Ovary (tissue), 9 donors: Measurements from ENCODE around the gene BRD3. TPM values are rescaled to one million over a fixed set of nuclear protein-coding genes. Genes with fewer than 3 reads are reported as not detected.

Experiments used
- DNase-seq, 5 donors: peaks; one replicate each; pipeline ENCODE4 v3.0.0-alpha.2; 2019 to 2020
- H3K27ac ChIP-seq, 2 donors: fragments of 200-600 bp; one replicate each; pipeline versions ENCODE4 v1.5.1 to v1.8.0; 2019 to 2022
- H3K27me3 ChIP-seq: fragments of 200-600 bp; one replicate; pipeline ENCODE4 v1.8.0; 2022
- H3K36me3 ChIP-seq: fragments of 200-600 bp; sonication (generic); one replicate; pipeline ENCODE4 v1.5.1; 2019
- H3K4me1 ChIP-seq: one replicate; pipeline ENCODE4 v1.8.1; 2013; ENCODE audit warnings: mild to moderate bottlenecking, moderate library complexity; ENCODE audit not compliant: insufficient read depth
- H3K4me3 ChIP-seq: fragments of 200-600 bp; sonication (generic); one replicate; pipeline ENCODE4 v1.5.1; 2017
- H3K9me3 ChIP-seq, 2 donors: fragments of 200-600 bp in 1 of 2; sonication (generic) in 1 of 2; one replicate each; pipeline versions ENCODE4 v1.5.1 to v1.8.1; 2013 to 2019; ENCODE audit warnings: mild to moderate bottlenecking in 1 of 2, moderate library complexity in 1 of 2
- EP300 ChIP-seq: sonication (generic); formaldehyde crosslinking; IDR thresholded peaks from one replicate; pipeline ENCODE4 v1.6.1; 2017; ENCODE audit warnings: antibody characterized with exemption
- POLR2A ChIP-seq: fragments of 450-650 bp; IDR thresholded peaks from one replicate; pipeline ENCODE4 v1.6.1; 2017; ENCODE audit warnings: antibody characterized with exemption, mild to moderate bottlenecking, moderate library complexity
- WGBS, 3 donors: extraction: QIAGEN DNeasy Blood & Tissue Kit in 1 of 3; methylation state at CpG; one replicate each; pipeline versions ENCODE4 v1.1.5 to v1.1.7; 2013 to 2017; 5-methylcytosine and 5-hydroxymethylcytosine counted together
- intact Hi-C, 4 donors: fragments of 100-400 bp; cut with DNase I; formaldehyde crosslinking; loops; one replicate each; pipeline versions ENCODE4 v1.11.0 to v1.15.1; 2022 to 2023
- polyA plus RNA-seq, 2 donors: library from polyadenylated mRNA; stranded (reverse); fragments of 200-250 nt in 1 of 2; fragments of 350-450 nt in 1 of 2; fragmentation: Illumina TruSeq in 1 of 2; extraction: RNeasy Lipid Tissue Mini Kit (QIAGEN cat#74804) in 1 of 2; gene quantifications; one replicate each; pipeline ENCODE4 v1.2.3, GENCODE V29; 2013 to 2014
- total RNA-seq, 7 donors: library from RNA; depleted of rRNA in 2 of 7; stranded (reverse); fragments of >200 nt in 2 of 7; fragmentation: NEBNext Ultra II Directional in 3 of 7; extraction: Animal tissue kit (Norgen Biotek cat#: 25700) in 3 of 7; gene quantifications; one replicate each; pipeline versions ENCODE4 v1.1.0 to v1.2.4, GENCODE V29; 2016 to 2023
- TF ChIP-seq, protein P1 (sequence below), 3 donors: fragments of 450-650 bp in 2 of 3; fragments of 200-600 bp in 1 of 3; IDR thresholded peaks; one replicate each; pipeline versions ENCODE4 v1.5.1 to v1.8.0; 2016 to 2022; ENCODE audit warnings: antibody characterized with exemption in 3 of 3, mild to moderate bottlenecking in 1 of 3
- donor health status: DM: no; HTN: no; CAD: no; lungs with moderate emphysema.
- donor health status: DM: no; HTN: no; CAD: no.
- donor health status: Bipolar disorder and iron deficiency.
- donor health status: DM: yes; HTN: yes; CAD: no.
- donor health status: DM: no; HTN: no; CAD: no.
- donor health status: DM: yes; HTN: yes; CAD: no.

Gene BRD3
- total and polyA plus RNA-seq, 9 donors: 14.9 to 52.1 (median 39.2) TPM

DNA sequence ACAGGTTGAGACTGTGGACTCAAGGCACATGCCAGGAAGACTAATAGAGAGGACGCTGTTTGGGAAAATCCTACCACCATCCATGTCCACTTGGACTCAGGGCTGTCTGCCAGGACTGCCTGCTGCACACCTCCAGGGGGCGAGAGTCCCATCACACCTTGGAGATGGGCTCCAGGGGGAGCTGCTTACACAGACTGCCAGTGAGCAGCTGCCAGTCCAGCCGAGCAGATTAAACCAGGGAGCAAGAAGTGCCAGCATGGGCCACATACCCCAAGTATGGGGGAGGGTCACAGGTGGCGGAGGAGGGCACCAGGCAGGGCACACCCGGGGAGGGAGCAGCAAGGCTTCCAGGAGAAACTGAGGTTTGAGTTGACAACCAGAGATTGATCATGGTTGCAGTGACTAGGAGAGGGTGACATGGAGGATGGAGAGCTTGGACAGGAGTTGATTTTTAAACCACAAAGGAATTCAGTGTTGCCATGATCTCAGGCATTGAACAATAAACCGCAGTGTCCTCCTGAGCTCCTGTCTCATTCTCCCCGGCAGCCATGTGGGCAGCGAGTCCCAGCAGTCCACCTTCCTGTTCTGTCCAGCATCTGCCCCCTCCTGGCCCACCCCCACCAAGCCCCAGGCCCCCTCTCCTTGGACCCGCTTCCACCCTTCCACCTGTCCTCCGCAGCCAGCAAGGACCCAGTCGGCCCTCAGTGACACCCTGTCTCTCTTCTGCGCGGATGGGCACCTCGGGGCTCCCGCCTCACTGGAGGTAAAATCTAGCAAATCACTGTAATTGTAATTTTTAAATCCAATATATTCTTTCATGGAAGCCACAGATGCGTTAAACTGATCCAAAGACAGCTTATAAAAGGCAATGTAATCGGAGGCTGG is 72.6 kb downstream of the BRD3 start:
- Histone ChIP-seq H3K4me1 (peaks cover 9% of the 10 kb centered on the region), H3K27ac (no peak overlapping the region), H3K36me3 (no peaks in the 10 kb centered on the region), H3K4me3 (no peak overlapping the region), H3K27me3 (no peaks in the 10 kb centered on the region), H3K9me3 (no peaks in the 10 kb centered on the region)
- intact Hi-C loops: loop anchor here (2.0 kb wide), 3 partner anchors 200 to 204 kb away; no protein-coding TSS in a partner anchor
- 60 to 71% (median 62%) methylated on average over 17 of the region's 17 CpGs for WGBS, 3 donors
- TF ChIP-seq, protein P1, sequence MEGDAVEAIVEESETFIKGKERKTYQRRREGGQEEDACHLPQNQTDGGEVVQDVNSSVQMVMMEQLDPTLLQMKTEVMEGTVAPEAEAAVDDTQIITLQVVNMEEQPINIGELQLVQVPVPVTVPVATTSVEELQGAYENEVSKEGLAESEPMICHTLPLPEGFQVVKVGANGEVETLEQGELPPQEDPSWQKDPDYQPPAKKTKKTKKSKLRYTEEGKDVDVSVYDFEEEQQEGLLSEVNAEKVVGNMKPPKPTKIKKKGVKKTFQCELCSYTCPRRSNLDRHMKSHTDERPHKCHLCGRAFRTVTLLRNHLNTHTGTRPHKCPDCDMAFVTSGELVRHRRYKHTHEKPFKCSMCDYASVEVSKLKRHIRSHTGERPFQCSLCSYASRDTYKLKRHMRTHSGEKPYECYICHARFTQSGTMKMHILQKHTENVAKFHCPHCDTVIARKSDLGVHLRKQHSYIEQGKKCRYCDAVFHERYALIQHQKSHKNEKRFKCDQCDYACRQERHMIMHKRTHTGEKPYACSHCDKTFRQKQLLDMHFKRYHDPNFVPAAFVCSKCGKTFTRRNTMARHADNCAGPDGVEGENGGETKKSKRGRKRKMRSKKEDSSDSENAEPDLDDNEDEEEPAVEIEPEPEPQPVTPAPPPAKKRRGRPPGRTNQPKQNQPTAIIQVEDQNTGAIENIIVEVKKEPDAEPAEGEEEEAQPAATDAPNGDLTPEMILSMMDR (IDR thresholded peaks at IDR 0.05): no peak
- TF ChIP-seq EP300: no peak
- no peak for TF ChIP-seq POLR2A
- DNase-seq: no peak

DNA sequence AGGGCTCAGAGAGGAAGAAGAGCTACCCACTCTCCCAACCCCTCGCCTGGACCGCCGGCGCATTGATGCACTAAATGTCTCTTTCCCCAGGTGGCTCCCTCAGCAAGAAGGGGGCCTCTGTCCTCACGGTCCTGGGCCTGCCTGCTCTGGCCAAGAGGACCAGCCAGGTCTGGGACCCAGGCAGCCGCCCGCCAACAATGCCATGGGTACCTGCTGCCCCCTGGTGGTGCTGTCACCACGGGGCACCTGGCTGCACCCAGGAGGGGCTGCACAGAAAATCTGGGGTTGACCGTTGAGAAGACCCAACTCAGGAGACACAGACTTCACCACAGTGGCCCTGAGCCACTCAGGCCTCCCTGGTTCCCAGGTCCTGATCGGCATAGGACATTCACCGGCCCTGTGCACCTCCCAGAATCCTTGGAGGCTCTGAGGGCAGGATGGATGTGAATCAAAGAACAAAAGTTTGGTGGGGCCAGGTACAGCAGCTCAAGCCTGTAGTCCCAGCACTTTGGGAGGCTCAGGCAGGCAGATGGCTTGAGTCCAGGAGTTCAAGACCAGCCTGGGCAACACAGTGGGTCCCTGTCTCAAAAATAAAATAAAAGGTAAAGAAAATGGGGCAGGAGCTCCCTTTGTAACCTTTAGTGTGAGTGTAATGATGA is 73.3 kb downstream of the BRD3 start:
- Histone ChIP-seq H3K27ac (no peak overlapping the region), H3K27me3 (no peaks in the 10 kb centered on the region), H3K4me1 (peaks cover 6% of the 10 kb centered on the region), H3K9me3 (no peaks in the 10 kb centered on the region), H3K4me3 (no peak overlapping the region), H3K36me3 (no peaks in the 10 kb centered on the region)
- WGBS, 3 donors: 7 to 9% (median 8%) methylated on average over 11 of the region's 11 CpGs
- DNase-seq: peak; percentile 71 to 89 (median 87)
- TF ChIP-seq, protein P1 (IDR thresholded peaks at IDR 0.05): peak; percentile 96 to 97 (median 97)
- no peak for TF ChIP-seq EP300
- intact Hi-C loops: loop anchor here (2.0 kb wide), 3 partner anchors 200 to 204 kb away; no protein-coding TSS in a partner anchor

DNA sequence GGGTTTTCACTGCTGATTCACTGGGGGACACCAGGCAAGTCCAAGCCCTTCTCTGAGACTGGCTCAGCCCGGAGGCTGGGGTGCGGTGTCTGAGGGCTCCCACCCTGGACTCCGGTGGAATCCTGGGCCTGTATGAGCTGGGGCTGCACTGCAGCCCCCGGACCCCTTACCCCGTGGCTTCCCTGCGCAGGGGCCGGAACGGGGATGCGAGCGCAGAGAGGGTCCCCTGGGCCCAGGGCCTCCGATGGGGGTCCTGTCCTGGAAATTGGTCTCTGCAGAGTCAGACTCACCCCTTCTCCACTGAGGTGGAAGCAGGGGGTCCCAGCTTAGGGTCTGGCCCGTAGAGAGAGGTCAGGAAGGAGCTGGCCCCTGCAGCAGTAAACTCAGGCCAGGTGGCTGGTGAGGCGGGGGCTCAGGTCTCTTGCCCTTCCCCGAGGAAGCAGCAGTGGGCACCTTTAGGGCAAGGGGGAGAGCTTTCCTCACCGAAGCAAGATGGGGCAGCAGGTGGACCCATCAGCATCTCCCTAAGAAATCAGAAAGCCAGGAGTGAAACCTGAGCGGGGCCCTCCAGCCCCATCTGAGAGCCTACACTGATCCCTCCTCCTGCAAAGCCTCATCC is 74.1 kb downstream of the BRD3 start:
- H3K4me3 ChIP-seq: peak overlapping the region; percentile 66
- H3K4me1 ChIP-seq: peaks cover 6% of the 10 kb centered on the region
- TF ChIP-seq, protein P1 (IDR thresholded peaks at IDR 0.05): no peak
- TF ChIP-seq EP300: no peak
- TF ChIP-seq POLR2A: no peak
- intact Hi-C loops: loop anchor here (2.0 kb wide), 3 partner anchors 199 to 203 kb away; no protein-coding TSS in a partner anchor
- no peak for DNase-seq
- no peaks in the 10 kb centered on the region for H3K36me3 ChIP-seq
- WGBS, 3 donors: 49 to 51% (median 50%) methylated on average over 15 to 16 of the region's 16 CpGs
- peak overlapping the region in 1 of 2 donors; percentile 30 for H3K27ac ChIP-seq
- H3K9me3 ChIP-seq: no peaks in the 10 kb centered on the region
- no peaks in the 10 kb centered on the region for H3K27me3 ChIP-seq
